Liver (tissue), 9 donors: ENCODE results near the gene MUS81. TPM values are rescaled to one million over a fixed set of nuclear protein-coding genes. Genes with fewer than 3 reads are reported as not detected.
A peak's percentile ranks its signal among the peaks of the same experiment; 100 is the strongest.

Experiments
- DNase-seq: peaks from one replicate; pipeline ENCODE4 v3.0.0-alpha.2; 2017; ENCODE audit warnings: low spot score
- H3K27ac ChIP-seq, 2 donors: one replicate each; pipeline ENCODE4 v1.7.0; 2013; ENCODE audit warnings: inconsistent platforms in 2 of 2, low read length in 2 of 2, control low read depth in 1 of 2, low read depth in 1 of 2, mild to moderate bottlenecking in 1 of 2
- H3K27me3 ChIP-seq, 4 donors: one replicate each; pipeline versions ENCODE4 v1.6.1 to v1.7.0; 2013; ENCODE audit warnings: low read length in 3 of 4, inconsistent platforms in 1 of 4, mild to moderate bottlenecking in 1 of 4, moderate library complexity in 1 of 4; ENCODE audit not compliant: control insufficient read depth in 4 of 4, insufficient read depth in 4 of 4
- H3K36me3 ChIP-seq, 4 donors: one replicate each; pipeline versions ENCODE4 v1.6.1 to v1.7.0; 2013; ENCODE audit warnings: low read length in 3 of 4, mild to moderate bottlenecking in 3 of 4, low read depth in 1 of 4, moderate library complexity in 1 of 4; ENCODE audit not compliant: control insufficient read depth in 4 of 4, insufficient read depth in 3 of 4
- H3K4me1 ChIP-seq, 4 donors: one replicate each; pipeline versions ENCODE4 v1.6.1 to v1.7.0; 2013; ENCODE audit warnings: low read length in 3 of 4, mild to moderate bottlenecking in 3 of 4, moderate library complexity in 1 of 4; ENCODE audit not compliant: control insufficient read depth in 4 of 4, insufficient read depth in 4 of 4
- H3K4me3 ChIP-seq, 3 donors: one replicate each; pipeline versions ENCODE4 v1.6.1 to v1.7.0; 2013; ENCODE audit warnings: low read length in 3 of 3, control low read depth in 1 of 3, low read depth in 1 of 3, mild to moderate bottlenecking in 1 of 3
- H3K9ac ChIP-seq, 2 donors: one replicate each; pipeline ENCODE4 v1.7.0; 2013; ENCODE audit warnings: low read length in 2 of 2, mild to moderate bottlenecking in 2 of 2, moderate library complexity in 2 of 2, control low read depth in 1 of 2, low read depth in 1 of 2
- H3K9me3 ChIP-seq, 4 donors: one replicate each; pipeline versions ENCODE4 v1.6.1 to v1.7.0; 2013; ENCODE audit warnings: low read length in 3 of 4; ENCODE audit not compliant: control insufficient read depth in 4 of 4
- ATF3 ChIP-seq: IDR thresholded peaks from 2 replicates; pipeline ENCODE4 v1.6.1; 2016; ENCODE audit warnings: antibody characterized with exemption
- CTCF ChIP-seq: fragments of 150-350 bp; IDR thresholded peaks from 2 replicates; pipeline ENCODE4 v1.5.1; 2017; ENCODE audit warnings: improper control_type of control experiment, low read depth, low read length; ENCODE audit not compliant: missing input control
- EGR1 ChIP-seq, 2 donors: IDR thresholded peaks; 2 replicates each; pipeline ENCODE4 v1.6.1; 2016 to 2018; ENCODE audit warnings: antibody characterized with exemption in 2 of 2, low read depth in 2 of 2
- FOXA1 ChIP-seq: IDR thresholded peaks from 2 replicates; pipeline ENCODE4 v1.6.1; 2016; ENCODE audit warnings: antibody characterized with exemption
- FOXA2 ChIP-seq: IDR thresholded peaks from 2 replicates; pipeline ENCODE4 v1.6.1; 2016; ENCODE audit warnings: antibody characterized with exemption
- GABPA ChIP-seq, 2 donors: IDR thresholded peaks in 1 of 2; conservative IDR thresholded peaks in 1 of 2; 2 replicates each; pipeline ENCODE4 v1.6.1; 2016; ENCODE audit warnings: antibody characterized with exemption in 2 of 2, mild to moderate bottlenecking in 1 of 2, moderate library complexity in 1 of 2
- HNF4A ChIP-seq, 2 donors: conservative IDR thresholded peaks; 2 replicates each; pipeline ENCODE4 v1.6.1; 2016; ENCODE audit warnings: antibody characterized with exemption in 2 of 2, mild to moderate bottlenecking in 2 of 2
- HNF4G ChIP-seq: IDR thresholded peaks from 2 replicates; pipeline ENCODE4 v1.6.1; 2016; ENCODE audit warnings: antibody characterized with exemption
- JUND ChIP-seq, 2 donors: IDR thresholded peaks; 2 replicates each; pipeline ENCODE4 v1.6.1; 2016; ENCODE audit warnings: antibody characterized with exemption in 2 of 2
- MAX ChIP-seq: IDR thresholded peaks from 2 replicates; pipeline ENCODE4 v1.6.1; 2016; ENCODE audit warnings: antibody characterized with exemption
- NR2F2 ChIP-seq: IDR thresholded peaks from 2 replicates; pipeline ENCODE4 v1.6.1; 2016; ENCODE audit warnings: antibody characterized with exemption
- RAD21 ChIP-seq, 2 donors: IDR thresholded peaks; 2 replicates each; pipeline ENCODE4 v1.6.1; 2016; ENCODE audit warnings: antibody characterized with exemption in 2 of 2, mild to moderate bottlenecking in 2 of 2
- REST ChIP-seq: IDR thresholded peaks from 2 replicates; pipeline ENCODE4 v1.6.1; 2016; ENCODE audit warnings: antibody characterized with exemption, mild to moderate bottlenecking
- RXRA ChIP-seq, 2 donors: IDR thresholded peaks; 2 replicates each; pipeline ENCODE4 v1.6.1; 2017 to 2018; ENCODE audit warnings: antibody characterized with exemption in 2 of 2, mild to moderate bottlenecking in 1 of 2
- SP1 ChIP-seq: IDR thresholded peaks from 2 replicates; pipeline ENCODE4 v1.6.1; 2018; ENCODE audit warnings: antibody characterized with exemption, mild to moderate bottlenecking
- TAF1 ChIP-seq: conservative IDR thresholded peaks from 2 replicates; pipeline ENCODE4 v1.6.1; 2016; ENCODE audit warnings: antibody characterized with exemption, mild to moderate bottlenecking
- YY1 ChIP-seq: IDR thresholded peaks from 2 replicates; pipeline ENCODE4 v1.6.1; 2016; ENCODE audit warnings: antibody characterized with exemption, mild to moderate bottlenecking
- ZBTB33 ChIP-seq: IDR thresholded peaks from 2 replicates; pipeline ENCODE4 v1.6.1; 2016; ENCODE audit warnings: antibody characterized with exemption
- WGBS: extraction: QIAGEN DNeasy Blood & Tissue Kit; methylation state at CpG from one replicate; pipeline ENCODE4 v1.1.7; 2013; 5-methylcytosine and 5-hydroxymethylcytosine counted together
- polyA plus RNA-seq, 2 donors: library from polyadenylated mRNA; stranded (reverse) in 1 of 2; unstranded in 1 of 2; fragments of 200-250 nt in 1 of 2; fragments of >200 nt in 1 of 2; fragmentation: Nextera tagmentation in 1 of 2; extraction: Ambion mirVana in 1 of 2; gene quantifications; one replicate each; pipeline versions ENCODE4 v1.2.1 to v1.2.3, GENCODE V29; 2013 to 2015
- total RNA-seq, 2 donors: library from RNA; depleted of rRNA; stranded (reverse); fragments of >200 nt; gene quantifications; one replicate each; pipeline ENCODE4 v1.2.3, GENCODE V29; 2014
- donor health status: healthy.
- donor health status: healthy.
- donor health status: healthy.
- donor health status: healthy.
- donor health status: healthy.

Gene MUS81
- total and polyA plus RNA-seq, 4 donors, result 11.0 to 24.7 (median 16.5) TPM

GRCh38 chr11:65858681-65859087, 1.5 kb upstream of the MUS81 start:
- H3K9ac ChIP-seq, result peak overlapping the region; percentile 4 to 84
- H3K4me3 ChIP-seq, result peak overlapping the region; percentile 46 to 84 (median 59)
- H3K27me3 ChIP-seq, result no peaks in the 10 kb centered on the region
- DNase-seq, result no peak
- peaks cover 10 to 48% (median 32%) of the 10 kb centered on the region in 4 donors for H3K4me1 ChIP-seq
- WGBS, result 1% methylated on average over 10 of the region's 10 CpGs
- peak in 1 of 2 donors; percentile 9 for TF ChIP-seq JUND (IDR thresholded peaks at IDR 0.05)
- no peak for TF ChIP-seq YY1
- TF ChIP-seq TAF1, result no peak
- TF ChIP-seq RXRA (IDR thresholded peaks at IDR 0.05), result no peak
- peak overlapping the region; percentile 81 to 96 for H3K27ac ChIP-seq
- no peaks in the 10 kb centered on the region for H3K9me3 ChIP-seq
- peaks cover 11 to 32% (median 24%) of the 10 kb centered on the region in 4 donors for H3K36me3 ChIP-seq

GRCh38 chr11:65859095-65859811, 980 bp upstream of the MUS81 start:
- peak; percentile 95 for DNase-seq
- H3K36me3 ChIP-seq, result peaks cover 11 to 32% (median 23%) of the 10 kb centered on the region in 4 donors
- peak overlapping the region; percentile 81 to 96 for H3K27ac ChIP-seq
- peak overlapping the region; percentile 12 to 84 (median 59) for H3K4me3 ChIP-seq
- H3K4me1 ChIP-seq, result peaks cover 10 to 48% (median 32%) of the 10 kb centered on the region in 4 donors
- TF ChIP-seq MAX (peak; percentile 12), GABPA (IDR thresholded peaks at IDR 0.05 in 1 of 2, conservative IDR thresholded peaks at IDR 0.05 in 1 of 2) (peak in 1 of 2 donors; percentile 19), HNF4A (conservative IDR thresholded peaks at IDR 0.05) (no peak), YY1 (peak; percentile 53), REST (peak; percentile 82), NR2F2 (no peak), RAD21 (IDR thresholded peaks at IDR 0.05) (no peak), ATF3 (peak; percentile 1), ZBTB33 (no peak), EGR1 (IDR thresholded peaks at IDR 0.05; ENCODE audit: low read depth in 2 of 2) (peak; percentile 74 to 75), JUND (IDR thresholded peaks at IDR 0.05) (no peak), FOXA2 (no peak), HNF4G (no peak), FOXA1 (no peak), CTCF (no peak), RXRA (IDR thresholded peaks at IDR 0.05) (no peak), TAF1 (peak; percentile 77), SP1 (peak; percentile 63)
- under 1% methylated on average over 46 of the region's 46 CpGs for WGBS
- H3K27me3 ChIP-seq, result no peaks in the 10 kb centered on the region
- peak overlapping the region; percentile 9 to 92 for H3K9ac ChIP-seq
- no peaks in the 10 kb centered on the region for H3K9me3 ChIP-seq
